HepG2 (cell line): ENCODE measurements around the gene EED. TPM values are rescaled to one million over a fixed set of nuclear protein-coding genes. Genes with fewer than 3 reads are reported as not detected.

Experiments
- ATAC-seq: fragments of 200-7000 bp; cut with Tn5 transposase; 3 replicates; pipeline ENCODE4 v1.9.1; 2020; ENCODE audit warnings: mild to moderate bottlenecking, moderate library complexity
- BruUV-seq: library from RNA; stranded (reverse); fragments of 400-500 nt; replicated peaks from 2 replicates; lab custom pipeline; 2021; lab: Mats Ljungman, UMichigan
- CTCF ChIA-PET: fragments of 300-600 bp; formaldehyde crosslinking; extraction: SDS; loops from one replicate; lab custom pipeline; 2021; ENCODE audit warnings: low total read pairs, inconsistent platforms, low intra/inter-chr PET ratio; lab: Yijun Ruan, JAX
- POLR2A ChIA-PET: fragments of 350-600 bp; sonication (Branson Sonifier 250); formaldehyde crosslinking; loops from one replicate; lab custom pipeline; 2020; ENCODE audit warnings: antibody characterized with exemption, inconsistent platforms; lab: Yijun Ruan, JAX
- DNase-seq: peaks from one replicate; pipeline ENCODE4 v3.0.0-alpha.2; 2015; ENCODE audit warnings: low spot score
- FAIRE-seq: peaks from 3 replicates; lab custom pipeline; 2011; peaks lifted over from hg19 to GRCh38; lab: Jason Lieb, UNC
- H2AFZ ChIP-seq: one replicate; pipeline ENCODE4 v1.6.1; 2011; ENCODE audit warnings: low read length, inconsistent platforms
- H3K27ac ChIP-seq: fragments of 300-600 bp; 3 replicates; pipeline ENCODE4 v1.8.0; 2011; ENCODE audit warnings: mixed run types, mild to moderate bottlenecking, mixed read lengths, low read length, inconsistent platforms; ENCODE audit not compliant: insufficient read depth; ENCODE audit errors: extremely low read length
- H3K27me3 ChIP-seq, 2 experiments: fragments of 200-600 bp in 1 of 2; 2 replicates in 1 of 2; 3 replicates in 1 of 2; pipeline versions ENCODE4 v1.6.0 to v1.8.0; 2011; ENCODE audit warnings: low read length in 2 of 2, mild to moderate bottlenecking in 2 of 2, moderate library complexity in 2 of 2, inconsistent platforms in 1 of 2; ENCODE audit not compliant: insufficient read depth in 2 of 2, control insufficient read depth in 1 of 2
- H3K36me3 ChIP-seq, 2 experiments: fragments of 200-600 bp in 1 of 2; replicated peaks in 1 of 2; 2 replicates in 1 of 2; 3 replicates in 1 of 2; pipeline versions ENCODE4 v1.5.1 to v1.8.0; 2011; ENCODE audit warnings: low read length in 2 of 2, inconsistent platforms in 1 of 2; ENCODE audit not compliant: insufficient read depth in 2 of 2, control insufficient read depth in 1 of 2
- H3K4me1 ChIP-seq: 2 replicates; pipeline ENCODE4 v1.5.1; 2012; ENCODE audit warnings: low read length, inconsistent platforms; ENCODE audit not compliant: insufficient read depth
- H3K4me2 ChIP-seq: 2 replicates; pipeline ENCODE4 v1.6.0; 2011; ENCODE audit warnings: low read depth, low read length, inconsistent platforms
- H3K4me3 ChIP-seq, 3 experiments: fragments of 200-600 bp in 1 of 3; sonication (generic), shearing (Covaris generic) in 1 of 3; replicated peaks in 1 of 3; 2 replicates each; pipeline ENCODE4 v1.5.1; 2011 to 2016; ENCODE audit warnings: low read length in 3 of 3, inconsistent platforms in 2 of 3, low read depth in 2 of 3, mild to moderate bottlenecking in 2 of 3, control low read depth in 1 of 3, mixed read lengths in 1 of 3; ENCODE audit not compliant: insufficient read depth in 1 of 3
- H3K79me2 ChIP-seq: one replicate; pipeline ENCODE4 v1.6.1; 2011; ENCODE audit warnings: low read length, inconsistent platforms; ENCODE audit not compliant: insufficient read depth
- H3K9ac ChIP-seq: 2 replicates; pipeline ENCODE4 v1.6.0; 2011; ENCODE audit warnings: mild to moderate bottlenecking, low read depth, low read length, inconsistent platforms; ENCODE audit not compliant: insufficient read depth
- H3K9me3 ChIP-seq: 2 replicates; pipeline ENCODE4 v1.5.1; 2012; ENCODE audit warnings: mild to moderate bottlenecking, low read length
- H4K20me1 ChIP-seq: 2 replicates; pipeline ENCODE4 v1.6.0; 2011; ENCODE audit warnings: inconsistent platforms, mild to moderate bottlenecking, low read length, moderate library complexity; ENCODE audit not compliant: insufficient read depth
- ARID2 ChIP-seq: sonication (generic); formaldehyde crosslinking; IDR thresholded peaks from 2 replicates; pipeline ENCODE4 v1.8.1; 2022; ENCODE audit warnings: mild to moderate bottlenecking, missing genetic modification reagents, borderline replicate concordance
- FOXO1 ChIP-seq: sonication (generic); formaldehyde crosslinking; IDR thresholded peaks from 2 replicates; pipeline ENCODE4 v1.4.0; 2020; ENCODE audit warnings: missing genetic modification reagents
- GTF3A ChIP-seq: sonication (generic); formaldehyde crosslinking; conservative IDR thresholded peaks from 2 replicates; pipeline ENCODE4 v1.4.0; 2020; ENCODE audit warnings: mild to moderate bottlenecking, missing genetic modification reagents
- NFRKB ChIP-seq: fragments of 450-650 bp; IDR thresholded peaks from 2 replicates; pipeline ENCODE4 v1.6.1; 2017
- RAD21 ChIP-seq: fragments of 450-650 bp; formaldehyde crosslinking; IDR thresholded peaks from 2 replicates; pipeline ENCODE4 v1.5.0; 2020; ENCODE audit warnings: mild to moderate bottlenecking
- TEAD2 ChIP-seq: sonication (generic); formaldehyde crosslinking; IDR thresholded peaks from 2 replicates; pipeline ENCODE4 v1.9.0; 2021; ENCODE audit warnings: missing genetic modification reagents
- XRCC5 ChIP-seq: fragments of 200-400 bp; formaldehyde crosslinking; optimal IDR thresholded peaks from 2 replicates; pipeline ENCODE3; 2017; ENCODE audit warnings: mild to moderate bottlenecking, low read length
- ZNF205 ChIP-seq: IDR thresholded peaks from 2 replicates; pipeline ENCODE4 v1.6.1; 2018; ENCODE audit warnings: missing biosample characterization, missing genetic modification reagents
- ZNF317 ChIP-seq: sonication (generic); formaldehyde crosslinking; IDR thresholded peaks from 2 replicates; pipeline ENCODE4 v1.5.0; 2020; ENCODE audit warnings: mild to moderate bottlenecking, missing genetic modification reagents
- ZNF589 ChIP-seq: sonication (generic); formaldehyde crosslinking; conservative IDR thresholded peaks from 2 replicates; pipeline ENCODE4 v1.8.0; 2022; ENCODE audit warnings: mild to moderate bottlenecking, moderate library complexity, missing genetic modification reagents
- WGBS: methylation state at CpG from one replicate; pipeline ENCODE4 v1.1.6; 2017; ENCODE audit warnings: low lambda C conversion rate; 5-methylcytosine and 5-hydroxymethylcytosine counted together
- in situ Hi-C: cut with HindIII; loops from 2 replicates; pipeline ENCODE4 v1.10.0; 2017; ENCODE audit warnings: low pct_unique_long_range_greater_than_20kb; ENCODE audit not compliant: extremely low pct_ligation_motif_present
- intact Hi-C: fragments of 100-400 bp; cut with micrococcal nuclease; formaldehyde crosslinking; loops from one replicate; pipeline ENCODE4 v1.10.0; 2022; ENCODE audit not compliant: unreplicated experiment
- polyA plus RNA-seq, 8 experiments: library from polyadenylated mRNA; depleted of rRNA in 3 of 8; stranded (reverse) in 7 of 8; unstranded in 1 of 8; fragments of >200 nt; fragmentation: Illumina TruSeq in 4 of 8; extraction: Trizol in 4 of 8; gene quantifications; 2 replicates each; pipeline versions ENCODE4 v1.2.1 to v1.2.3, GENCODE V29; 2011 to 2016; ENCODE audit warnings: low read depth in 4 of 8, missing spikeins in 1 of 8, mixed read lengths in 1 of 8; ENCODE audit not compliant: insufficient read depth in 1 of 8
- total RNA-seq, 5 experiments: library from RNA; depleted of rRNA; stranded (reverse); fragments of >200 nt; fragmentation: Illumina TruSeq; extraction: Trizol; gene quantifications; 2 replicates each; pipeline ENCODE4 v1.2.3, GENCODE V29; 2016; ENCODE audit warnings: low read depth in 1 of 5
- TF ChIP-seq, protein P1 (sequence below): sonication (generic); formaldehyde crosslinking; IDR thresholded peaks from 2 replicates; pipeline ENCODE4 v1.4.0; 2020; ENCODE audit warnings: mild to moderate bottlenecking, missing genetic modification reagents
- TF ChIP-seq, protein P2 (sequence below): sonication (generic); formaldehyde crosslinking; IDR thresholded peaks from 2 replicates; pipeline ENCODE4 v1.8.1; 2023; ENCODE audit warnings: mild to moderate bottlenecking, inconsistent platforms, moderate library complexity, missing genetic modification reagents, borderline replicate concordance
- TF ChIP-seq, protein P3 (sequence below): sonication (generic); formaldehyde crosslinking; IDR thresholded peaks from 2 replicates; pipeline ENCODE4 v1.8.1; 2023; ENCODE audit warnings: mild to moderate bottlenecking, missing genetic modification reagents, borderline replicate concordance
- TF ChIP-seq, protein P4 (sequence below): sonication (generic); formaldehyde crosslinking; IDR thresholded peaks from 2 replicates; pipeline ENCODE4 v1.4.0; 2020; ENCODE audit warnings: missing genetic modification reagents
- TF ChIP-seq, protein P5 (sequence below): sonication (generic); formaldehyde crosslinking; IDR thresholded peaks from 2 replicates; pipeline ENCODE4 v1.9.0; 2021; ENCODE audit warnings: missing genetic modification reagents, borderline replicate concordance
- TF ChIP-seq, protein P6 (sequence below): sonication (generic); formaldehyde crosslinking; IDR thresholded peaks from 2 replicates; pipeline ENCODE4 v1.5.0; 2020; ENCODE audit warnings: mild to moderate bottlenecking, missing genetic modification reagents

The EED gene
- total and polyA plus RNA-seq, 2 of the 13 experiments (the other 11 are each of a cell fraction or from before 2014, with no cell fraction given), result 11.0 to 28.4 TPM

DNA sequence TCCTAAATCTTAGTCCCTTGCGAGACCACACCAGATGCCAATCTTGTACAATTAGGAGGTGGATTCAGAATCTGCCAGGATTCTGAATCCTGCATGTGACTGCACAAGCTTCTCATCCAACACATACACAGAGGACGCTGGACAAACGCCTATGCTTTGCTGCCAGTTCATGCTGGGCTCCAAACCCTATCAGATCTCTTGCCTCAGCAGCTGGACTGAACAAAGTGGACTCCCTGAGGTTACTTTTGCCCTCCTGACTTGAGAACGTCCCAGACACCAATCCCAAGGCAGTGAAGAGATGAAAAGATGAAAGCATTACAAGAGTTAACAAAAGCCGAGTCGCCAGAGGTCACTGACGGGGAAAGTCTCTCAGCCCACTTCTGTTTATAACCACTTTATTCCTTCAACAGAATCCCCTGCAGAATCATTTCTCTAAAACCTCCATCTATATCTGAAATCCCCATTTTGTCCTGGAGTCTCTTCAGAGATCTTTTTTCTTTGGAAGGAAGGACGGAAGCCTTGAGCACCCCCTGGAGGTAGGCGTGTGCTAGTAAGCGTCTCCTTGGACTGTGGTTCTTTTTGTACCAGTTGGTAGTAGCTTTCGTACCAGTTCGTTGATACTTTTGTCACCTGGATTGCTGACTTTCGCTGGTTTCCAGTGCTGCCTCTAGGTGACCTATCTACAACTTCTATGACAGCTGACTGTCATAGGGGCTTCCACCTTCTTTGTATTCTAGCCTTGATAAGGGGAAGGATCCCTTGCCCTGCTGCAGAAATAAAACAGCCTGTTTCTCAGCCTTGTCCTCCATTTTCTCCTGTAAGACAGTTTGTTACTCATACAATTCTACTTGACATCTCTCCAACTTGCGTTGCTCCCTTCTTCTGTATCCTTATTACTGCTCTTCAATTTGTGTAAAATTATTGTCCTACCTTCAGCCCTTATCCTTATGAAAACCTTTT lies 26.1 kb upstream of the EED start:
- peak overlapping the region; percentile 93 for H2AFZ ChIP-seq
- FAIRE-seq, result peak; percentile 91
- ChIA-PET POLR2A (interaction anchor here (1.3 to 1.4 kb wide), 2 partner anchors 25 to 364 kb away, joined by 3 read pairs; partner anchors contain the start of gene CCDC83), CTCF (interaction anchor here (1.5 to 2.1 kb wide), 3 partner anchors 25 to 364 kb away, joined by 7 to 15 read pairs (median 14); partner anchors contain the start of gene CCDC83)
- no peak overlapping the region for H3K27ac ChIP-seq
- H3K27me3 ChIP-seq, result no peaks in the 10 kb centered on the region; a peak in 2 of 5 replicates
- H3K4me3 ChIP-seq, result peak overlapping the region in 2 of 3 experiments; percentile 24 to 31; a peak in 4 of 6 replicates
- peak; percentile 64 for DNase-seq
- H3K4me1 ChIP-seq, result peaks cover 13% of the 10 kb centered on the region
- no peaks in the 10 kb centered on the region for H3K36me3 ChIP-seq
- H3K9me3 ChIP-seq, result no peaks in the 10 kb centered on the region
- no peaks in the 10 kb centered on the region for H3K79me2 ChIP-seq
- H4K20me1 ChIP-seq, result no peaks in the 10 kb centered on the region
- intact Hi-C loops (loop anchor here (1.0 to 10.0 kb wide), 4 partner anchors 151 to 624 kb away; partner anchors contain the start of gene CCDC83), in situ Hi-C loops (loop anchor here (25.0 kb wide), 2 partner anchors 181 to 281 kb away; no protein-coding TSS in a partner anchor)
- H3K9ac ChIP-seq, result no peak overlapping the region; the same call in 1 of the 2 replicates
- peak; percentile 96 for ATAC-seq
- BruUV-seq, result no TSS peak
- H3K4me2 ChIP-seq, result peak overlapping the region; percentile 80
- WGBS, result 26% methylated on average over 14 of the region's 14 CpGs
- TF ChIP-seq XRCC5 (peak; percentile 46), ZNF317 (CRISPR knock-in tag) (0 out of 2 replicates have a peak, but pooled peaks have one; percentile 19), ZNF205 (CRISPR knock-in tag) (no peak), NFRKB (no peak), ARID2 (CRISPR knock-in tag) (no peak), ZNF589 (CRISPR knock-in tag) (no peak), FOXO1 (CRISPR knock-in tag) (no peak), TEAD2 (no peak), GTF3A (CRISPR knock-in tag) (no peak), RAD21 (CRISPR knock-in tag) (peak; percentile 77)
- TF ChIP-seq, protein P1, sequence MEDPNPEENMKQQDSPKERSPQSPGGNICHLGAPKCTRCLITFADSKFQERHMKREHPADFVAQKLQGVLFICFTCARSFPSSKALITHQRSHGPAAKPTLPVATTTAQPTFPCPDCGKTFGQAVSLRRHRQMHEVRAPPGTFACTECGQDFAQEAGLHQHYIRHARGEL (CRISPR knock-in tag), result no peak
- TF ChIP-seq, protein P2, sequence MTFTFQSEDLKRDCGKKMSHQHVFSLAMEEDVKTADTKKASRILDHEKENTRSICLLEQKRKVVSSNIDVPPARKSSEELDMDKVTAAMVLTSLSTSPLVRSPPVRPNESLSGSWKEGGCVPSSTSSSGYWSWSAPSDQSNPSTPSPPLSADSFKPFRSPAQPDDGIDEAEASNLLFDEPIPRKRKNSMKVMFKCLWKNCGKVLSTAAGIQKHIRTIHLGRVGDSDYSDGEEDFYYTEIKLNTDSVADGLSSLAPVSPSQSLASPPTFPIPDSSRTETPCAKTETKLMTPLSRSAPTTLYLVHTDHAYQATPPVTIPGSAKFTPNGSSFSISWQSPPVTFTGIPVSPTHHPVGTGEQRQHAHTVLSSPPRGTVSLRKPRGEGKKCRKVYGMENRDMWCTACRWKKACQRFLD (CRISPR knock-in tag), result no peak
- TF ChIP-seq, protein P3, sequence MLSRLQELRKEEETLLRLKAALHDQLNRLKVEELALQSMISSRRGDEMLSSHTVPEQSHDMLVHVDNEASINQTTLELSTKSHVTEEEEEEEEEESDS (CRISPR knock-in tag), result no peak
- TF ChIP-seq, protein P4, sequence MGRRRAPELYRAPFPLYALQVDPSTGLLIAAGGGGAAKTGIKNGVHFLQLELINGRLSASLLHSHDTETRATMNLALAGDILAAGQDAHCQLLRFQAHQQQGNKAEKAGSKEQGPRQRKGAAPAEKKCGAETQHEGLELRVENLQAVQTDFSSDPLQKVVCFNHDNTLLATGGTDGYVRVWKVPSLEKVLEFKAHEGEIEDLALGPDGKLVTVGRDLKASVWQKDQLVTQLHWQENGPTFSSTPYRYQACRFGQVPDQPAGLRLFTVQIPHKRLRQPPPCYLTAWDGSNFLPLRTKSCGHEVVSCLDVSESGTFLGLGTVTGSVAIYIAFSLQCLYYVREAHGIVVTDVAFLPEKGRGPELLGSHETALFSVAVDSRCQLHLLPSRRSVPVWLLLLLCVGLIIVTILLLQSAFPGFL (CRISPR knock-in tag), result no peak
- TF ChIP-seq, protein P5, sequence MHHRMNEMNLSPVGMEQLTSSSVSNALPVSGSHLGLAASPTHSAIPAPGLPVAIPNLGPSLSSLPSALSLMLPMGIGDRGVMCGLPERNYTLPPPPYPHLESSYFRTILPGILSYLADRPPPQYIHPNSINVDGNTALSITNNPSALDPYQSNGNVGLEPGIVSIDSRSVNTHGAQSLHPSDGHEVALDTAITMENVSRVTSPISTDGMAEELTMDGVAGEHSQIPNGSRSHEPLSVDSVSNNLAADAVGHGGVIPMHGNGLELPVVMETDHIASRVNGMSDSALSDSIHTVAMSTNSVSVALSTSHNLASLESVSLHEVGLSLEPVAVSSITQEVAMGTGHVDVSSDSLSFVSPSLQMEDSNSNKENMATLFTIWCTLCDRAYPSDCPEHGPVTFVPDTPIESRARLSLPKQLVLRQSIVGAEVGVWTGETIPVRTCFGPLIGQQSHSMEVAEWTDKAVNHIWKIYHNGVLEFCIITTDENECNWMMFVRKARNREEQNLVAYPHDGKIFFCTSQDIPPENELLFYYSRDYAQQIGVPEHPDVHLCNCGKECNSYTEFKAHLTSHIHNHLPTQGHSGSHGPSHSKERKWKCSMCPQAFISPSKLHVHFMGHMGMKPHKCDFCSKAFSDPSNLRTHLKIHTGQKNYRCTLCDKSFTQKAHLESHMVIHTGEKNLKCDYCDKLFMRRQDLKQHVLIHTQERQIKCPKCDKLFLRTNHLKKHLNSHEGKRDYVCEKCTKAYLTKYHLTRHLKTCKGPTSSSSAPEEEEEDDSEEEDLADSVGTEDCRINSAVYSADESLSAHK (CRISPR knock-in tag), result no peak
- TF ChIP-seq, protein P6, sequence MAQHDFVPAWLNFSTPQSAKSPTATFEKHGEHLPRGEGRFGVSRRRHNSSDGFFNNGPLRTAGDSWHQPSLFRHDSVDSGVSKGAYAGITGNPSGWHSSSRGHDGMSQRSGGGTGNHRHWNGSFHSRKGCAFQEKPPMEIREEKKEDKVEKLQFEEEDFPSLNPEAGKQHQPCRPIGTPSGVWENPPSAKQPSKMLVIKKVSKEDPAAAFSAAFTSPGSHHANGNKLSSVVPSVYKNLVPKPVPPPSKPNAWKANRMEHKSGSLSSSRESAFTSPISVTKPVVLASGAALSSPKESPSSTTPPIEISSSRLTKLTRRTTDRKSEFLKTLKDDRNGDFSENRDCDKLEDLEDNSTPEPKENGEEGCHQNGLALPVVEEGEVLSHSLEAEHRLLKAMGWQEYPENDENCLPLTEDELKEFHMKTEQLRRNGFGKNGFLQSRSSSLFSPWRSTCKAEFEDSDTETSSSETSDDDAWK, result no peak
